SH-SY5Y (cell line): ENCODE measurements around the gene CYS1.

Source experiments
- GATA2 ChIP-seq: IDR thresholded peaks from 2 replicates; pipeline ENCODE4 v1.6.1; 2011; ENCODE audit warnings: mild to moderate bottlenecking, low read depth, low read length
- GATA3 ChIP-seq: IDR thresholded peaks from 2 replicates; pipeline ENCODE4 v1.6.1; 2011; ENCODE audit warnings: low read depth, mild to moderate bottlenecking, low read length, moderate library complexity

GRCh38 chr2:10026940-10027569 lies 53.2 kb downstream of the CYS1 start:
- TF ChIP-seq GATA3: no peak
- no peak for TF ChIP-seq GATA2
